GM23338 (cell line): Measurements from ENCODE around the gene RHOV. TPM values are rescaled to one million over a fixed set of nuclear protein-coding genes. Genes with fewer than 3 reads are reported as not detected.
A peak's percentile ranks its signal among the peaks of the same experiment; 100 is the strongest.

Experiments used
- ATAC-seq: fragments of 200-7000 bp; cut with Tn5 transposase; 3 replicates; pipeline ENCODE4 v1.9.1; 2020
- DNase-seq: peaks from one replicate; pipeline ENCODE4 v3.0.0-alpha.2; 2015; ENCODE audit warnings: low spot score
- H2AFZ ChIP-seq: fragments of 200-600 bp; sonication (generic); 2 replicates; pipeline ENCODE4 v1.8.0; 2016; ENCODE audit warnings: antibody characterized with exemption, mild to moderate bottlenecking, moderate library complexity
- H3F3A ChIP-seq: fragments of 200-600 bp; sonication (generic); replicated peaks from 2 replicates; pipeline ENCODE4 v1.8.0; 2017; ENCODE audit warnings: antibody characterized with exemption, mixed run types, low read depth
- H3K27ac ChIP-seq: fragments of 200-600 bp; sonication (generic); 2 replicates; pipeline ENCODE4 v1.6.1; 2016; ENCODE audit warnings: low read depth
- H3K27me3 ChIP-seq: fragments of 200-600 bp; sonication (generic); 2 replicates; pipeline ENCODE4 v1.8.0; 2016; ENCODE audit warnings: mild to moderate bottlenecking, mixed run types, moderate library complexity; ENCODE audit not compliant: insufficient read depth
- H3K36me3 ChIP-seq: fragments of 200-600 bp; sonication (generic); 2 replicates; pipeline ENCODE4 v1.8.0; 2016; ENCODE audit warnings: mild to moderate bottlenecking; ENCODE audit not compliant: insufficient read depth
- H3K4me1 ChIP-seq: fragments of 200-600 bp; sonication (generic); 2 replicates; pipeline ENCODE4 v1.8.0; 2016; ENCODE audit warnings: mild to moderate bottlenecking, moderate library complexity; ENCODE audit not compliant: insufficient read depth
- H3K4me2 ChIP-seq: fragments of 200-600 bp; sonication (generic); 2 replicates; pipeline ENCODE4 v1.7.1; 2017; ENCODE audit warnings: mixed run types
- H3K4me3 ChIP-seq: fragments of 200-600 bp; sonication (generic); 2 replicates; pipeline ENCODE4 v1.6.1; 2016; ENCODE audit warnings: mixed run types
- H3K79me2 ChIP-seq: fragments of 200-600 bp; sonication (generic); replicated peaks from 2 replicates; pipeline ENCODE4 v1.8.0; 2017; ENCODE audit warnings: mild to moderate bottlenecking; ENCODE audit not compliant: insufficient read depth
- H3K9me2 ChIP-seq: fragments of 200-600 bp; sonication (generic); 2 replicates; pipeline ENCODE4 v1.8.0; 2017; ENCODE audit not compliant: insufficient read depth
- H4K20me1 ChIP-seq: fragments of 200-600 bp; sonication (generic); replicated peaks from 2 replicates; pipeline ENCODE4 v1.8.0; 2017; ENCODE audit warnings: mild to moderate bottlenecking; ENCODE audit not compliant: insufficient read depth
- H3K27ac Mint-ChIP-seq: 2 replicates; pipeline ENCODE4 v1.8.0; 2020; ENCODE audit warnings: inconsistent platforms, mild to moderate bottlenecking, moderate library complexity, mixed read lengths
- H3K27me3 Mint-ChIP-seq: 3 replicates; pipeline ENCODE4 v1.8.0; 2022; ENCODE audit warnings: low read depth, mild to moderate bottlenecking, moderate library complexity, mixed read lengths, inconsistent platforms; ENCODE audit not compliant: insufficient read depth, poor library complexity
- H3K36me3 Mint-ChIP-seq: 3 replicates; pipeline ENCODE4 v1.8.0; 2021; ENCODE audit warnings: low read depth, mild to moderate bottlenecking, inconsistent platforms, moderate library complexity, mixed read lengths
- H3K4me1 Mint-ChIP-seq: 3 replicates; pipeline ENCODE4 v1.8.0; 2020; ENCODE audit warnings: mild to moderate bottlenecking, inconsistent platforms, mixed read lengths
- H3K4me3 Mint-ChIP-seq: 3 replicates; pipeline ENCODE4 v1.8.0; 2021; ENCODE audit warnings: moderate library complexity, mild to moderate bottlenecking, inconsistent platforms, mixed read lengths
- H3K9me3 Mint-ChIP-seq: 3 replicates; pipeline ENCODE4 v1.8.0; 2020; ENCODE audit warnings: moderate library complexity, mild to moderate bottlenecking, inconsistent platforms, mixed read lengths
- CREB1 ChIP-seq: fragments of 250-450 bp; sonication (Bioruptor Pico); IDR thresholded peaks from 2 replicates; pipeline ENCODE4 v1.5.0; 2020; ENCODE audit warnings: low read depth, mild to moderate bottlenecking, moderate library complexity
- CTCF ChIP-seq, 2 experiments: fragments of 200-600 bp in 1 of 2; sonication (generic) in 1 of 2; conservative IDR thresholded peaks; 2 replicates each; pipeline versions ENCODE4 v1.5.1 to v1.6.1; 2016 to 2017; ENCODE audit warnings: antibody characterized with exemption in 2 of 2, low read depth in 2 of 2, mild to moderate bottlenecking in 2 of 2, moderate library complexity in 1 of 2
- EZH2 ChIP-seq: fragments of 200-600 bp; sonication (generic); IDR thresholded peaks from one replicate; pipeline ENCODE4 v1.8.0; 2017; ENCODE audit warnings: antibody characterized with exemption, mild to moderate bottlenecking, low read depth; ENCODE audit not compliant: unreplicated experiment
- JUNB ChIP-seq: IDR thresholded peaks from one replicate; pipeline ENCODE4 v1.6.1; 2016; ENCODE audit warnings: antibody characterized with exemption; ENCODE audit not compliant: unreplicated experiment
- NANOG ChIP-seq: IDR thresholded peaks from 2 replicates; pipeline ENCODE4 v1.6.1; 2016; ENCODE audit warnings: antibody characterized with exemption, borderline replicate concordance
- POLR2AphosphoS5 ChIP-seq: IDR thresholded peaks from 2 replicates; pipeline ENCODE4 v1.6.1; 2016; ENCODE audit warnings: antibody characterized with exemption, low read depth
- STAT1 ChIP-seq: IDR thresholded peaks from one replicate; pipeline ENCODE4 v1.6.1; 2016; ENCODE audit warnings: antibody characterized with exemption; ENCODE audit not compliant: unreplicated experiment
- ZNF462 ChIP-seq: fragments of 250-450 bp; sonication (Bioruptor Pico); IDR thresholded peaks from 2 replicates; pipeline ENCODE4 v1.5.0; 2020; ENCODE audit warnings: mild to moderate bottlenecking, moderate library complexity
- polyA plus RNA-seq: library from polyadenylated mRNA; unstranded; fragments of >200 nt; fragmentation: Nextera tagmentation; extraction: Ambion mirVana; gene quantifications from 2 replicates; pipeline ENCODE4 v1.2.1, GENCODE V29; 2016
- total RNA-seq: library from RNA; depleted of rRNA; stranded (reverse); fragments of >200 nt; shearing (Covaris generic); gene quantifications from 2 replicates; pipeline ENCODE4 v1.2.3, GENCODE V29; 2014

RHOV gene
- total and polyA plus RNA-seq, 2 experiments from 2014 or later = 4.4 to 4.7 TPM

GRCh38 chr15:40867199-40867598 lies 6.8 kb downstream of the RHOV start (continued):
- TF ChIP-seq ZNF462 (CRISPR knock-in tag) (no peak), JUNB (no peak), STAT1 (no peak)

- Histone ChIP-seq H3K27ac (no peak overlapping the region), H3K4me1 (no peaks in the 10 kb centered on the region; the same call in 1 of the 2 replicates), H3K79me2 (no peaks in the 10 kb centered on the region), H3F3A (peaks cover 5% of the 10 kb centered on the region; the same call in 1 of the 2 replicates), H2AFZ (no peak overlapping the region), H3K4me3 (no peak overlapping the region), H4K20me1 (no peaks in the 10 kb centered on the region), H3K36me3 (no peaks in the 10 kb centered on the region), H3K4me2 (no peak overlapping the region), H3K27me3 (no peaks in the 10 kb centered on the region), H3K9me2 (no peaks in the 10 kb centered on the region)
- Mint-ChIP-seq H3K27ac (0 out of 2 replicates have a peak overlapping the region, but pooled peaks have one; percentile 56), H3K36me3 (peaks cover 3% of the 10 kb centered on the region), H3K4me1 (peaks cover 12% of the 10 kb centered on the region; the same call in 2 of the 3 replicates), H3K4me3 (no peak overlapping the region), H3K27me3 (peaks cover 5% of the 10 kb centered on the region), H3K9me3 (no peaks in the 10 kb centered on the region)
- DNase-seq (no peak), ATAC-seq (no peak)
- TF ChIP-seq CREB1 (CRISPR knock-in tag) (no peak), NANOG (no peak), EZH2 (no peak), POLR2AphosphoS5 (no peak), CTCF (conservative IDR thresholded peaks at IDR 0.05; ENCODE audit: low read depth in 2 of 2) (no peak), JUNB (no peak)
These were observed 10.3 kb downstream of the RHOV start for GRCh38 chr15:40863660-40864270.
